ENCODE data around the gene NMBR. TPM values are rescaled to one million over a fixed set of nuclear protein-coding genes. Genes with fewer than 3 reads are reported as not detected.

Gene NMBR
- total RNA-seq, 4 donors from 2014 or later = not detected

DNA sequence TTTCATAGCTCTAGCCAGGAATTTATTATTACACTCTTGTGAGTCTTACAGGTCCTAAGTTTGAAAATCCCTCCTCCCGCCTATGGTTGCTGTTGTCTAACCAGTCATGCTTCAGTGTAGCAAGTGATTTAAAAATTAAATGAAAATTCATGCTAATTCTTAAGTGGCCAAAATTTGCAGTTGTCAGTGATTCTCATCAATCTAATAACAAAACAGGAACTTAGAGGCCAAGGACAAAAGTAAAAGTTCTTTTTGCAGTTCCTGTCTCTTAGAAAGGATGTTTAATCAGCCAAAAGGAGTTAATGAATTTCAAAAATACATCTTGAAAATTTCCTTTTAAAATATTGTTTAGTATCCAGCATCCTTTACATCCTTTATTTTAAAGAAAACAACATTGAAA, 36.4 kb upstream of the NMBR start:
- TF ChIP-seq POLR2A (IDR thresholded peaks at IDR 0.05; ENCODE audit: low read depth) = no peak
- no peak for TF ChIP-seq POLR2AphosphoS5 (IDR thresholded peaks at IDR 0.05)
- no peak for TF ChIP-seq EP300 (IDR thresholded peaks at IDR 0.05)
- TF ChIP-seq, protein P1, sequence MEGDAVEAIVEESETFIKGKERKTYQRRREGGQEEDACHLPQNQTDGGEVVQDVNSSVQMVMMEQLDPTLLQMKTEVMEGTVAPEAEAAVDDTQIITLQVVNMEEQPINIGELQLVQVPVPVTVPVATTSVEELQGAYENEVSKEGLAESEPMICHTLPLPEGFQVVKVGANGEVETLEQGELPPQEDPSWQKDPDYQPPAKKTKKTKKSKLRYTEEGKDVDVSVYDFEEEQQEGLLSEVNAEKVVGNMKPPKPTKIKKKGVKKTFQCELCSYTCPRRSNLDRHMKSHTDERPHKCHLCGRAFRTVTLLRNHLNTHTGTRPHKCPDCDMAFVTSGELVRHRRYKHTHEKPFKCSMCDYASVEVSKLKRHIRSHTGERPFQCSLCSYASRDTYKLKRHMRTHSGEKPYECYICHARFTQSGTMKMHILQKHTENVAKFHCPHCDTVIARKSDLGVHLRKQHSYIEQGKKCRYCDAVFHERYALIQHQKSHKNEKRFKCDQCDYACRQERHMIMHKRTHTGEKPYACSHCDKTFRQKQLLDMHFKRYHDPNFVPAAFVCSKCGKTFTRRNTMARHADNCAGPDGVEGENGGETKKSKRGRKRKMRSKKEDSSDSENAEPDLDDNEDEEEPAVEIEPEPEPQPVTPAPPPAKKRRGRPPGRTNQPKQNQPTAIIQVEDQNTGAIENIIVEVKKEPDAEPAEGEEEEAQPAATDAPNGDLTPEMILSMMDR (IDR thresholded peaks at IDR 0.05) = no peak
- intact Hi-C loops (cut with DNase I) = no loop called here
- Histone ChIP-seq H3K27me3 (no peaks in the 10 kb centered on the region), H3K36me3 (peaks cover 0 to 6% (median under 1%) of the 10 kb centered on the region in 4 donors), H3K4me1 (peaks cover 6 to 11% (median 10%) of the 10 kb centered on the region in 4 donors), H3K27ac (replicated peaks in 1 of 4) (no peak overlapping the region), H3K9me3 (no peaks in the 10 kb centered on the region), H3K4me3 (no peak overlapping the region)
- DNase-seq (ENCODE audit: extremely low spot score) = no peak
- 92% methylated on average over 1 of the region's 1 CpG for WGBS

DNA sequence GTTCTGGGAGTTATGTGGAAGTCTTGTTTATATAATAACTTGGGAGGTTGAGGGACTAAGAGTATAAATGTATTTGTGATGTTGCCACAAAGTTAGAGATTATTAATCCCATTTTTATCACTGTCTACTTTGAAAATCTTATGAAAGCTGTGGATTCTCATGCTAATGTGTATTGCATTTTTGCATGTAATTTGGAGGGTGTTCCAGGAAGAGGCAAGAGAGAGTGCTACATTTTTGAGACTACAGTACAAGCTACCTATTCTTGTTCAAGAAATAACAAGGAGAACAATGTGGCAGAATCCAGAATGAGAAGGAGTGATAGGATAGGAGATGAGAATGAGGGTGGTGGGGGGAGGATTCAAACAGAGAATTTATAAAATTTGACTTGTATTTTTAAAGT, 35.1 kb upstream of the NMBR start:
- Histone ChIP-seq H3K27ac (replicated peaks in 1 of 4) (no peak overlapping the region), H3K27me3 (no peaks in the 10 kb centered on the region), H3K4me1 (peaks cover 4 to 7% (median 5%) of the 10 kb centered on the region in 4 donors), H3K36me3 (peaks cover 0 to 9% (median 4%) of the 10 kb centered on the region in 4 donors), H3K4me3 (no peak overlapping the region), H3K9me3 (no peaks in the 10 kb centered on the region)
- TF ChIP-seq EP300 (IDR thresholded peaks at IDR 0.05) (no peak), POLR2A (IDR thresholded peaks at IDR 0.05; ENCODE audit: low read depth) (no peak), POLR2AphosphoS5 (IDR thresholded peaks at IDR 0.05) (no peak)
- TF ChIP-seq, protein P1 (IDR thresholded peaks at IDR 0.05) = no peak
- no peak for DNase-seq (ENCODE audit: extremely low spot score)
- intact Hi-C loops (cut with DNase I) = no loop called here

DNA sequence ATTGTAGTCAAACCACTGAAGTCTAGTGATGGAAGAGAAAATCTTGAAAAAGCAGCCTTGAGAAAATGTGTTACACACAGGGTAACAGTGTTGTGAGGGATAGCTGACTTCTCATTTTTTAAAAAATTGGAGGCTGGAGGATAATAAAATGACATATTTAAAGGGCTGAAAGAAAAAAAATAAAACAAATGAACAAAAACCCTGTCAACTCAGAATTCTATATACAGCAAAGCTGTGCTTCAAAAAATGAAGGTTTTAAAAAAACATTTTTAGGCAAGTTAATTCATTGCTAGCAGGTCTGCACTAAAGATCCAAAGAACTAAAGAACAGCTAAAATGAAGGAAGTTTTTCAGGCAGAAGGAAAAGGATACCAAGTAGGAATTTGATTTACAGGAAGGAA, 31.2 kb upstream of the NMBR start:
- Histone ChIP-seq H3K9me3 (no peaks in the 10 kb centered on the region), H3K4me3 (no peak overlapping the region), H3K27ac (replicated peaks in 1 of 4) (no peak overlapping the region), H3K27me3 (no peaks in the 10 kb centered on the region), H3K4me1 (no peaks in the 10 kb centered on the region), H3K36me3 (peaks cover 5 to 34% (median 17%) of the 10 kb centered on the region in 4 donors)
- intact Hi-C loops (cut with DNase I) = no loop called here
- no peak for DNase-seq (ENCODE audit: extremely low spot score)
- TF ChIP-seq, protein P1 (IDR thresholded peaks at IDR 0.05) = no peak
- TF ChIP-seq EP300 (IDR thresholded peaks at IDR 0.05) = no peak
- TF ChIP-seq POLR2AphosphoS5 (IDR thresholded peaks at IDR 0.05) = no peak
- no peak for TF ChIP-seq POLR2A (IDR thresholded peaks at IDR 0.05; ENCODE audit: low read depth)

DNA sequence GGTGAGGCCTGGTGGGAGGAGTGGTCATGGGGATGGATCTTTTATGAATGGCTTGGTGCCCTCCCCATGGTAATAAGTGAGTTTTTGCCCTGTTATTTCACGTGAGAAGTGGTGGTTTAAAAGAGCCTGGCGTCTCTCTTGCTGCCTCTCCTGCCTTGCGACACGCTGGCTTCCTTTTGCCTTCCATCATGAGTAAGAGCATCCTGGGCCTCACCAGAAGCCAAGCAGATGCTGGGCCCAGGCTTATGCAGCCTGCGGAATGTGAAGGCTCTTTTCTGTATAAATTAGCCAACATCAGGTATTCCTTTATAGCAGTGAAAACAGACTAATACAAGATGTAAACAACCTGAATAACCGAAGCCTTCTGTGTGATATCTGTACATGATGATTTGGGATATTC, 27.8 kb upstream of the NMBR start:
- TF ChIP-seq POLR2AphosphoS5 (IDR thresholded peaks at IDR 0.05) = no peak
- TF ChIP-seq, protein P1 (IDR thresholded peaks at IDR 0.05) = no peak
- TF ChIP-seq EP300 (IDR thresholded peaks at IDR 0.05) = no peak
- no peak for TF ChIP-seq POLR2A (IDR thresholded peaks at IDR 0.05; ENCODE audit: low read depth)
- WGBS = 92% methylated on average over 6 of the region's 6 CpGs
- intact Hi-C loops (cut with DNase I) = no loop called here
- H3K36me3 ChIP-seq = peaks cover 19 to 66% (median 45%) of the 10 kb centered on the region in 4 donors
- H3K9me3 ChIP-seq = no peaks in the 10 kb centered on the region
- no peaks in the 10 kb centered on the region for H3K4me1 ChIP-seq
- H3K4me3 ChIP-seq = no peak overlapping the region
- DNase-seq (ENCODE audit: extremely low spot score) = no peak
- H3K27ac ChIP-seq (replicated peaks in 1 of 4) = no peak overlapping the region
- H3K27me3 ChIP-seq = no peaks in the 10 kb centered on the region

DNA sequence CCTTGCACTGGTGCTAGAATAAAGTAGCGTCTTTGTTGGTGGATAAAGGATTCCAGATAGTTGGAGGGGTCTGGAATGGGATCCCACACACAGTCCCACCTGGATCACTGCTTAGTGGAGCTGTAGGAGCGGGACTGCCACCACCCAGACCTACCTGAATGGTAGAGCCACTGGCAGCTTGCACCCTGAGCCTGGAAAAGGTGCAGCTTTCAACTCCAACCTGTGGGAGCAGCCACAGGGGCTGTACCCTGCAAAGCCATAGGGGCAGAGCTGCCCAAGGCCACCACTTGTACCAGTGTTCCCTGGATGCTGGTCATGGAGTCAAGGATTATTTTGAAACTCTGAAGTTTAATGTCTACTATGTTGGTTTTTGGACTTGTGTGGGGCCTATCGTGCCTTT, 27.1 kb upstream of the NMBR start:
- Histone ChIP-seq H3K27ac (replicated peaks in 1 of 4) (no peak overlapping the region), H3K27me3 (no peaks in the 10 kb centered on the region), H3K9me3 (no peaks in the 10 kb centered on the region), H3K4me3 (no peak overlapping the region), H3K36me3 (peaks cover 19 to 73% (median 48%) of the 10 kb centered on the region in 4 donors), H3K4me1 (no peaks in the 10 kb centered on the region)
- WGBS = 100% methylated on average over 2 of the region's 3 CpGs
- no peak for DNase-seq (ENCODE audit: extremely low spot score)
- TF ChIP-seq POLR2A (IDR thresholded peaks at IDR 0.05; ENCODE audit: low read depth) = no peak
- TF ChIP-seq EP300 (IDR thresholded peaks at IDR 0.05) = no peak
- TF ChIP-seq, protein P1 (IDR thresholded peaks at IDR 0.05) = no peak
- TF ChIP-seq POLR2AphosphoS5 (IDR thresholded peaks at IDR 0.05) = no peak
- intact Hi-C loops (cut with DNase I) = no loop called here

All from esophagus muscularis mucosa (tissue), 4 donors.